ENCODE data around the gene OCRL. TPM values are rescaled to one million over a fixed set of nuclear protein-coding genes. Genes with fewer than 3 reads are reported as not detected.
A peak's percentile ranks its signal among the peaks of the same experiment; 100 is the strongest.

Gene OCRL
- total and polyA plus RNA-seq, 2 of the 13 experiments (the other 11 are each of a cell fraction or from before 2014, with no cell fraction given), result 13.4 to 32.0 TPM

- 0 out of 2 replicates have a peak, but pooled peaks have one; percentile 12 for TF ChIP-seq YEATS4 (CRISPR knock-in tag; IDR thresholded peaks at IDR 0.05; ENCODE audit: borderline replicate concordance)
Measured at GRCh38 chrX:129522184-129523078, 17.6 kb upstream of the OCRL start (continued).

DNA sequence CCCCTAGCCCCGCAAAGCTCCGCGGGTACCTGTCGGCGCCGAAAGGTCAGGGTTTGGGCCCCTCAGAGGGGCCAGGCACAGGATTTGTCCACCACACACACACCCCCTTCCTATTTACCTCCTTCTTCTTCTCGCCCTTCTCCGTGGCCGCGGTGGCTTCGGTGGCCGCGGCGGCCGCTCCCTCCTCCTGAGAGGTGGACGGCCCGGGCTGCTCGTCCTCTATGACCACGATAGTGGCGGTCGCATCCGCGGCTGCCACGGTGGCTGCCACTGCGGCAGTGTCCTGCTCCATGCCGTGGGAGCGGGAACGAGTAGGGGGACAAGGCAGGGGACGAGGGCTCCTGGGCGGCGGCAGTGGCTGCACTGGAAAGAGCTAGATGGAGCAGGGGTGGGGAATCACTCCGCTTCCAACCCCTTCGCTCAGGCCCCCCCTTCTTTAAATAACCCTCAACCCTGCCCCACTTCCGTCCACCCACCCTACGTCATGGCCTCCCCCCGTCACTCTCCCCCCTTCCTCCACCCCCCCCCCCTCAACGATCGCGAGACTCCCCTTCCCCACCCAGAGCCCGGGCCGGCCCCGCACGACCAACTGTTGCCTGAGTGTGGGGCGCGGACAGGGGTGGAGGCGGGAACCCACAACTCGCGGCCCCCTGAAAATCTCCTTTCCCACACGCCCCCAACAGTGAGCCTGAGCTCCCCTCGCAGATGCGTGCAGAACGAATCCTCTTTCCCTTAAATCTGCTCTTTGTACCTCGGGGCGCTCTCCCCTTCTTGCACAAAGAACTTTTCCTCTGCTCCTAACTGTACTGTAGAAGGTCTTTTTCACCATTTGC, 16.8 kb upstream of the OCRL start, which contains the start of gene SMARCA1:
SMARCA1 (minus strand) TSS at position 412 of the 833 bp plus-strand sequence; CDS start at position 292, 120 bp downstream.
- no peaks in the 10 kb centered on the region for H3K9me3 ChIP-seq (ENCODE audit: low read length)
- peak within 1 kb of the TSS; percentile 99 for H3K27ac ChIP-seq (ENCODE audit: extremely low read length, insufficient read depth, low read length)
- H3K4me2 ChIP-seq (ENCODE audit: low read depth, low read length), result peak within 1 kb of the TSS; percentile 74
- FAIRE-seq, result no peak
- H2AFZ ChIP-seq (ENCODE audit: low read length), result peak within 1 kb of the TSS; percentile 27
- H3K4me1 ChIP-seq (ENCODE audit: insufficient read depth, low read length), result peaks cover 44% of the 10 kb centered on the region
- no TSS peak for BruUV-seq (replicated peaks)
- no peaks in the 10 kb centered on the region; a peak in 1 of 5 replicates for H3K27me3 ChIP-seq (ENCODE audit: control insufficient read depth in 1 of 2, insufficient read depth in 2 of 2, low read length in 2 of 2)
- intact Hi-C loops (cut with micrococcal nuclease; ENCODE audit: unreplicated experiment), result loop anchor here (5.0 kb wide), 1 partner anchor 64 kb away; no protein-coding TSS in a partner anchor
- peak within 1 kb of the TSS; percentile 76 to 94 (median 81) for H3K4me3 ChIP-seq (replicated peaks in 1 of 3; ENCODE audit: insufficient read depth in 1 of 3, low read depth in 2 of 3, low read length in 3 of 3)
- peak; percentile 70 for ATAC-seq
- DNase-seq (ENCODE audit: low spot score), result peak; percentile 65
- CTCF ChIA-PET (ENCODE audit: low intra/inter-chr PET ratio, low total read pairs), result no interaction called here
- POLR2A ChIA-PET, result interaction anchor here (0.6 to 1.4 kb wide), 9 partner anchors 9 to 32 kb away, joined by 3 to 5 read pairs (median 4); partner anchors contain the start of gene OCRL
- H3K36me3 ChIP-seq (replicated peaks in 1 of 2; ENCODE audit: control insufficient read depth in 1 of 2, insufficient read depth in 2 of 2, low read length in 2 of 2), result no peaks in the 10 kb centered on the region
- H3K9ac ChIP-seq (ENCODE audit: insufficient read depth, low read depth, low read length), result peak within 1 kb of the TSS; percentile 97
- peaks cover 37% of the 10 kb centered on the region for H3K79me2 ChIP-seq (ENCODE audit: insufficient read depth, low read length)
- WGBS (ENCODE audit: low lambda C conversion rate), result 1% methylated on average over 18 of the region's 54 CpGs
- in situ Hi-C loops (cut with HindIII; ENCODE audit: extremely low pct_ligation_motif_present, low pct_unique_long_range_greater_than_20kb), result no loop called here
- peaks cover 33% of the 10 kb centered on the region for H4K20me1 ChIP-seq (ENCODE audit: insufficient read depth, low read length)
- 0 out of 2 replicates have a peak, but pooled peaks have one; percentile 13 for TF ChIP-seq KDM2A (CRISPR knock-in tag; IDR thresholded peaks at IDR 0.05; ENCODE audit: borderline replicate concordance, low read depth)
- TF ChIP-seq ATF7-NPFF (CRISPR knock-in tag; IDR thresholded peaks at IDR 0.05; ENCODE audit: low read depth), result 0 out of 2 replicates have a peak, but pooled peaks have one; percentile 35
- peak; percentile 60; the same call in 1 of the 2 replicates for TF ChIP-seq ZNF414 (CRISPR knock-in tag; IDR thresholded peaks at IDR 0.05)
- TF ChIP-seq ZBTB3 (CRISPR knock-in tag; IDR thresholded peaks at IDR 0.05; ENCODE audit: borderline replicate concordance, low read depth), result no peak
- no peak for TF ChIP-seq HOXA9 (CRISPR knock-in tag; IDR thresholded peaks at IDR 0.05; ENCODE audit: borderline replicate concordance)
- TF ChIP-seq ZNF607 (CRISPR knock-in tag; IDR thresholded peaks at IDR 0.05; ENCODE audit: borderline replicate concordance), result peak; percentile 20; the same call in 1 of the 2 replicates
- peak; percentile 34; the same call in 1 of the 2 replicates for TF ChIP-seq ZFP91 (CRISPR knock-in tag; IDR thresholded peaks at IDR 0.05; ENCODE audit: borderline replicate concordance)
- 0 out of 2 replicates have a peak, but pooled peaks have one; percentile 27 for TF ChIP-seq BCL6 (CRISPR knock-in tag; IDR thresholded peaks at IDR 0.05)
- TF ChIP-seq, protein P1, sequence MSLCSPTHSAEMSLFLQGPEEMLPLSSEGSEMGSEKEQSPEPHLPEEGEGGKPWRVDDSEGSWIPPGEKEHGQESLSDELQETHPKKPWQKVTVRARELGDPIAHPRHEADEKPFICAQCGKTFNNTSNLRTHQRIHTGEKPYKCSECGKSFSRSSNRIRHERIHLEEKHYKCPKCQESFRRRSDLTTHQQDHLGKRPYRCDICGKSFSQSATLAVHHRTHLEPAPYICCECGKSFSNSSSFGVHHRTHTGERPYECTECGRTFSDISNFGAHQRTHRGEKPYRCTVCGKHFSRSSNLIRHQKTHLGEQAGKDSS (CRISPR knock-in tag; IDR thresholded peaks at IDR 0.05; ENCODE audit: borderline replicate concordance, low read depth), result no peak
- TF ChIP-seq FOXC1 (CRISPR knock-in tag; IDR thresholded peaks at IDR 0.05; ENCODE audit: borderline replicate concordance), result no peak
- no peak for TF ChIP-seq ZNF83 (CRISPR knock-in tag; IDR thresholded peaks at IDR 0.05; ENCODE audit: borderline replicate concordance)
- TF ChIP-seq ZNF446 (CRISPR knock-in tag; IDR thresholded peaks at IDR 0.05), result no peak
- peak; percentile 41; the same call in 1 of the 2 replicates for TF ChIP-seq MED1 (CRISPR knock-in tag; IDR thresholded peaks at IDR 0.05)

Data from HepG2 (cell line).